HG03097 (cell line): ENCODE data around the gene HS3ST4.

Experiments used
- ATAC-seq: cut with Tn5 transposase; IDR thresholded peaks from one replicate; pipeline ENCODE4 v1.9.1; 2021; ENCODE audit not compliant: unreplicated experiment, low FRiP score

The HS3ST4 gene

GRCh38 chr16:25812215-25812614, 120.5 kb downstream of the HS3ST4 start:
- ATAC-seq = no peak

DNA sequence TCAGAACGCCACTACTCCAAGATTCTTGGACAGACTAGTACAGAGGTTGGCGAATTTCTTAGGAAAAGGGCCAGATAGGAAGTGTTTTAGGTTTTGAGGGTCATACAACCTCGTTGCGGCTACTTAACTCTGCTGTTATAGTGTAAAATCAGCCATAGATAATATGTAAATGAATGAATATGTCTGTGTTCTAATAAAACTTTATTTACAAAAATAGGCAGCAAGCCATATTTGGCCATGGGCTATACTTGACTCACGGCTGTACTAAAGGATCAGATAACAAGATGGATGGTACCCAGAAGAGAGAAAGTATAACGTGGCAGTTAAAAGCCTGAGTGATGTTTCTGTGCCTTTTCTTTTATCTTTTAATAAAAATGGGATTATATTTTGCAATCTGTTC, 125.5 kb downstream of the HS3ST4 start:
- ATAC-seq = no peak

- ATAC-seq = no peak
Measured at GRCh38 chr16:25817876-25818275, 126.1 kb downstream of the HS3ST4 start.

DNA sequence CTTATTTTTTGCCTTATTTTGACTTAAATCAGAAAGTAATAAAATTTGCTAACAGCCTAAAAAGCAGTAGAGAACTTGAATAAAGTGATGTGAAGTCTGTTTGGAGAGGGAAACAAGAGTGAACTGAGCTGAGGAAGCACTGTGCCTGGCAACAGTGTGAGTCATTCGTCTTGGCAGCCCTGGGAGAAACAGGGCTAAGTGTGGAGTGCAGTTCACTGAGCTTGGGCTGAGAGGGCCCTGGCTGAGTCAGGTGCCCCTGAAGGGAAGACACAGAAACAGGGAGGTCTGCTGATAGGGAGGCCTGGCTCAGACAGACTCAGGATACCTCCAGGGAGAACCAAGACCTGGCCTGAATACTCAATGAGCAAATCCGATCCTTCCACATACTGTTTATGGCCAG, 132.1 kb downstream of the HS3ST4 start:
- ATAC-seq = no peak

GRCh38 chr16:25827709-25828108, 135.9 kb downstream of the HS3ST4 start:
- ATAC-seq = no peak

DNA sequence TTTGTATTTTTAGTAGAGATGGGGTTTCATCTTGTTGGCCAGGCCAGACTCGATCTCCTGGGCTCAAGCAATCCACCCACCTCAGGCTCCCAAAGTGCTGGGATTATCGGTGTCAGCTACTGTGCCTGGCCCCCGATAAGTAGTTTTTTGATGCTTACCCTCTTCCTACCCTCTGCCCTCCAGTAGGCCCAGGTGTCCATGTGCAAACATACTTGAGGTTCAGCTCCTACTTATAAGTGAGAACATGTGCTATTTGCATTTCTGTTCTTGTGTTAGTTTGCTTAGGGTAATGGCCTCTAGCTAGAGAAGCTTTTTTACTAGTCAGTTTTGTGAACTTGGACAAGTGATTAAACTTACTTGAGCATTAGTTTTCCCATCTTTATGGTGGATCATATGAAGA, 136.8 kb downstream of the HS3ST4 start:
- ATAC-seq = no peak

- ATAC-seq = no peak
Measured at GRCh38 chr16:25832291-25832690, 140.5 kb downstream of the HS3ST4 start.

DNA sequence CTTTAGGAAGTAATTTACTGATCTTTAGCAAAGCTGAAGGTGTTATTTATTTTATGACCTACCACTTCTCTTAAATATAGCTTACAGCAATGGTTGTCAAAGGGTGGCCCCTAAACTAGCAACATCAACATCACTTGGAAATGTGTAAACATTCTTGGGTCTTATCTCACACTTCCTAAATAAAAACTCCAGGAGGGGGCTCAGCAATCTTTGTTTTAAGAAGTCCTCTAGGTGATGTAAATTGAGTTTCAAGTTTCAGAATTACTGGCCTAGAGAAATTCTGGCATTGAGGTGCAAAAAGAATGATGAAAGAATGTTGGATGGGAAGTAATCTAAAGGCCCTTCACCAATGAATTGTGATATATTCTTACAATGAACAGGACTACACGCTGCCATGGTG, 142.3 kb downstream of the HS3ST4 start:
- ATAC-seq = no peak

DNA sequence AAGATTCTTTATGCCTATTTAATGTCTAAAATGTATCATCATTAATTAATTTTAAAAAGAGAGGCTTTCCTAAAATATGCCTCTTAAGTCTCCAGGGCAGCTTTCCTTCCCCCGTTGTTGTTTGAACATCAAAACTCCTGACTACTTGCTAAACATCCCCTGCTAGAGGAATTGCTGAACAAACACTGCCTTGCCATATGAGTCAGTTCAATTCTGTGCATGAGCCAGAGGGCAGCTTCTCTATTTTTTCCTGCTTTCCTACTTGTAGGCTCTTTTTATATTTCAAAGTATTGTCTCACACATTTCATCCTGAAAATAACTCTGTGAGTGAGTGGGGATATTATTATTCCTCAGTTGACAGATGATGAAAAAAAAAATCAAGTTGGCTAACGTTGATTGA, 143.4 kb downstream of the HS3ST4 start:
- ATAC-seq = no peak

GRCh38 chr16:25838724-25839186, 147.0 kb downstream of the HS3ST4 start:
- ATAC-seq = no peak

- no peak for ATAC-seq
Measured at GRCh38 chr16:25841761-25842160, 150.0 kb downstream of the HS3ST4 start.

GRCh38 chr16:25845901-25846300, 154.1 kb downstream of the HS3ST4 start:
- ATAC-seq = no peak

DNA sequence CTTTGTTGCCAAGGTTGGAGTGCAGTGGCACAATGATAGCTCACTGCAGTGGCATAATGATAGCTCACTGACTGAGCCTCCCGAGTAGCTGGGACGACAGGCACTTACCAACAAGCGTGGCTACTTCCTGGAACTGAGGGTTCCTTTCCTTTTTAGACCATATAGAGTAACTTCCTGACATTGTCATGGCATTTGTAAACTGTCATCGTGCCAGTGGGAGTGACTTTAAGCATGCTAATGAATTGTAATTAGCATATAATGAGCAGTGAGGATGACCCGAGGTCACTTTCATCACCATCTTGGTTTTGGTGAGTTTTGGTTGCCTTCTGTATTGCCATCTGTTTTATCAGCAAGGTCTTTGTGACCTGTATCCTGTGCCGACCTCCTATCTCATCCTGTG, 162.4 kb downstream of the HS3ST4 start:
- ATAC-seq = no peak

GRCh38 chr16:25855063-25855462, 163.3 kb downstream of the HS3ST4 start:
- ATAC-seq = no peak

DNA sequence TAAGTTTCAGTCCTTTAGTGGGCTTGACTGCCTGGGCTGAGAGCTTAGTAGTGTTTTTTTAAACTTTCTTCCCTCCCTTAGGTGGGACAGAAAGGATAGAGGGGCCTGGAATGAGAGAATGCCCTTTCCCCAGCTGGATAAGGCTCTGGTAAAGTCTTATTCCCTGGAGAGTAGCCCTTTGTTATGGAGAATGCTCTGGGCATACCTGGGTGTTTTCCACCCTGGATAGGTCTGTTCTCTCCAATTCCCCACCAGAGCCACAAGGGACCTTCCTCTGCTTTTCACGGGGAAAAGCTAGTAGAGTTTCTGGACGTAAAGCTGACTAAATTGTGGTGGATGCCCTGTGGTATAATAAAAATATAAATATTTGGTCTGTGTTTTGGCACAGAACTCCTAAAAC, 164.1 kb downstream of the HS3ST4 start:
- ATAC-seq = no peak

- ATAC-seq = no peak
Measured at GRCh38 chr16:25859645-25860044, 167.9 kb downstream of the HS3ST4 start.

DNA sequence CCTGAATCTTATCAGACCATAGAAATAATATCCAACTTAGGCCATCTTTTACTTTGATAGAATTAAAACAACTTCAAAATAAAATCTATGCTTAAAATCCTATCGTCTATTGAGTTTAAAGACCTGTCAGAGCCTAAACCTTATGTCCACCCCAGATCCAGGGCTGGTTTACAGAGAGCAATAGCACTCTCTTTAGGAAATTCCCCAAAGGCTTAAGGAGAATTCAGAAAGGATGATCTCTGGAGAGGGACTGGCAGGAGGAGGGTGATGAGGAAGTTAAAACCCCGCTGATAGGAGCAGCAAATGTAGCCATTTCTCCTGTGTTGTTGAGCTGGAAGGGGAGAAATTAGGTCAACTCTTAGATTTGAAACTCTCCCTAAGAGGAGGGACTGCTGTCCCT, 175.3 kb downstream of the HS3ST4 start:
- no peak for ATAC-seq

DNA sequence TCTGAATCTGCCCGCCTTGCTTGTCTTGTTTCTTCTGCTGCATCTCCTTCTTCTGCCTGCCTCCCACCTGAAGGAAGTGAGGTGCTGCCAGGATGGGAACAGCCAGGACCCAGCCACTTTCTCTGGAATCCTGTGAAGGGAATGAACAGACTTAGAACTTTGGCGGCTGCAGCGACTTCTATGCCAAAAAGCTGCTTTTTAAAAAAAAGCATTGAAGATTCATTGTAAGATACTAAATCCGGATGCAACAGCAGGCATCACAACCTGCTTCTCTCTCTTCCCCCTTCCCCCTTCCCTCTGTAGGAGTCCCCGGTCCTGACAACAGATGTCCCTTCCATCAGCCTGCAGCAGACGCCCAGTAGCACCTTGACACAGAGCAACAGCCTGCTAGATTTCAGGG, 176.3 kb downstream of the HS3ST4 start:
- no peak for ATAC-seq

DNA sequence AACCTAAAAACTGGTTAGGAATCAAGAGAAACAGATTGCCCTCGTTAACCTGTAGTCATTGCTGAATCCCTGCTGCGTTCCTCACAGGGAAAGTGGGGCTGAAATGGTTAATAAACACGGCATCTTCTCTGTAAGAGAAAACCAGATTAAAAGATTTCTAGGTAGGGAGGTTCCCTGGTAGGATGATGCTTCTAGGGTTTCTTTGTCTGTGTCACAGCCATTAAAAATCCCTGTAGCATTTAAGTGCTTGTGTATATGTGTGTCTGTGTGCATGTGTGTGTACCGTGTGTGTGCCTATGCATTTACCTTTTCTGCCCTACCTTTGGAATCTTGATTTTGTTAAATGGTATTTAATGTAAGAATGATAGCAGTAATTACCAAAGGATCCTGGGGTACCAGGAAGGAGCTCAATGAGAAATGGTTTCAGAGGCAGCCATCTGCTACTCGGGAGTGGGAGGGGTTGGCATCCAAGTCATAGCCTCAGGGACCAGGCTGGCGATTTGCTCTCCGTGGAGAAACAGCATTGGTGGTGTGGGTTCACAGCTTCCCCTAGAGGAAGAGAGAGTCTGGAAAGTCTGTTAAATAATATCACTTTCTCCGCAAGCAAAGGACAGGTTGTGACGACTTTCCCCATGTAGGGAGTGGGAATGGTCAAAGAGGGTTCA, 177.1 kb downstream of the HS3ST4 start:
- no peak for ATAC-seq

DNA sequence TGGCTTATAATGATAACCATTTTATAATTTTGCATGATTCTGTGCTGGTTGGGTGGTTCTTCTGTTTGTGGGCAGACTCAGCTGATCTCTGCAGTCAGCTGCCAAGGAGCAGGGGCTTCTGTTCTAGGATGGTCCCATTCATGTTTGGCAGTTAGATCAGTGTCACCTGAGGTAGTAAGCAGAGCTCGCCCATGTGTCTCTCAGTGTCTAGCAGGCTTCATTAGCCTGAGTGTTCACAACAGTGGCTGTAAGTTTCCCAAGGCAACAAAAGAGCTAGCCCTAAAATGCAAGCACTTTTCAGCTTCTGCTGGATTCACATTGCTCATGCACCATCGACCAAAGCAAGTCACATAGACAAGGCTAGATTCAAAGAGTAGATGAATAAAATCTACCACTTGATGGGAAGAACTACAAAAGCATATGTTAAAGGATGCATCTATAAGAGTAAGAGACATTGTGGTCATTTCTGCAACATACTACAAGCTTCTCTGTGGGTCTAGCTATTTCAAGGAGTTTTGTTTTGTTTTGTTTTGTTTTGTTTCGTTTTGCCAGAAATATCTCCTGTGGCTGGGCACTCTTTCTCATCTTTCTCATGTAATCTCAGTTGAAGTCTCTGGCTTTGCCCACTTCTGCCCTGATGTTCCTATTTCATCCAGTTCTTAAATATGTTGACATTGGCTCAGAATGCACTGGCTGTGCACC, 180.8 kb downstream of the HS3ST4 start:
- ATAC-seq = no peak

- no peak for ATAC-seq
Measured at GRCh38 chr16:25874196-25874595, 182.4 kb downstream of the HS3ST4 start.

DNA sequence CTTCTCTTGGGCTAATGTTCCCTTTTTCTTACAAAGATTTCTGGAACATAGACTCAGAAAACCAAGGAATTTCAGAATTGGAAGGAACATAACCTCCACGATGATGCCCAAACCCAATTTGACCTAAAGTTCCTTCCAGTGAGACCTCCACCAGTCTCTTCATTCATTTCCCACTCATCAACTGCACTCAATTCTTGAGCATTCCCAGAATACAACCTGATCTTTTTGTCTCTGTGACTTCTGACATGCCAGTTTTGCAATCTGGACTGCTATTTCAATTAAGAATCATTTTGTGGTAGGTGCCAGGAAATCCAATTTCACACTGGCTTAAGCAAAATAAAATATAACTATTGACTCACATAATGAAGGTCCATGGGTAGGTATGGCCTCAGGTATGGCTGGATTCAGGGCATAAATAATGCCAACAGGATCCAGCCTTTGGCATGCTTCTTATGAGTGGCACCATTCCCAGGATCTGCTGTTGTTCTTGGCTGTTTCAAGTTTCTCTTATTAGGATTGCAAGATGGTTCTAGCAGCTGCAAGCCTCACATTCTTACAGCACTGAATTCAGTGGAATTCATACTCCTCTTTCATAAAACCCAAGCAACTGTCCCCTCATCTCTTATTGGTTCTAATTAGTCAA, 184.3 kb downstream of the HS3ST4 start:
- no peak for ATAC-seq
